PC-3 (cell line): ENCODE data around the gene CARS1. TPM values are rescaled to one million over a fixed set of nuclear protein-coding genes. Genes with fewer than 3 reads are reported as not detected.

Experiments
- ATAC-seq: fragments of 200-7000 bp; cut with Tn5 transposase; 2 replicates; pipeline ENCODE4 v1.9.1; 2020; ENCODE audit warnings: mild to moderate bottlenecking, moderate library complexity
- BruUV-seq: library from RNA; stranded (reverse); fragments of 400-500 nt; replicated peaks from 2 replicates; lab custom pipeline; 2021; lab: Mats Ljungman, UMichigan
- CTCF ChIA-PET: fragments of 300-600 bp; sonication (Branson Sonifier 250); formaldehyde crosslinking; loops from one replicate; lab custom pipeline; 2022; ENCODE audit warnings: antibody characterized with exemption; lab: Charles Lee
- POLR2A ChIA-PET: fragments of 300-600 bp; sonication (Branson Sonifier 250); formaldehyde crosslinking; loops from one replicate; lab custom pipeline; 2022; ENCODE audit warnings: antibody characterized with exemption; ENCODE audit not compliant: unreplicated experiment; lab: Charles Lee
- DNase-seq: peaks from one replicate; pipeline ENCODE4 v3.0.0-alpha.2; 2015
- H2AFZ ChIP-seq: fragments of 300-600 bp; sonication (generic); 2 replicates; pipeline ENCODE4 v1.6.0; 2016; ENCODE audit warnings: antibody characterized with exemption, low read length
- H3F3A ChIP-seq: fragments of 300-600 bp; sonication (generic); one replicate; pipeline ENCODE4 v1.6.0; 2017; ENCODE audit warnings: antibody characterized with exemption, low read length, control low read depth, mild to moderate bottlenecking; ENCODE audit not compliant: unreplicated experiment
- H3K27ac ChIP-seq: fragments of 300-600 bp; sonication (generic); 2 replicates; pipeline ENCODE4 v1.5.1; 2016; ENCODE audit warnings: mild to moderate bottlenecking, low read length
- H3K27me3 ChIP-seq: fragments of 300-600 bp; sonication (generic); 2 replicates; pipeline ENCODE4 v1.6.1; 2016; ENCODE audit warnings: low read length, mixed read lengths
- H3K36me3 ChIP-seq: fragments of 300-600 bp; sonication (generic); 2 replicates; pipeline ENCODE4 v1.6.1; 2016; ENCODE audit warnings: low read depth, mixed run types, low read length, mixed read lengths
- H3K4me1 ChIP-seq: fragments of 300-600 bp; sonication (generic); 2 replicates; pipeline ENCODE4 v1.5.1; 2016; ENCODE audit warnings: low read length; ENCODE audit not compliant: insufficient read depth
- H3K4me2 ChIP-seq: fragments of 300-600 bp; sonication (generic); 2 replicates; pipeline ENCODE4 v1.6.0; 2016; ENCODE audit warnings: low read length
- H3K4me3 ChIP-seq: fragments of 300-600 bp; sonication (generic); 2 replicates; pipeline ENCODE4 v1.5.1; 2016; ENCODE audit warnings: mild to moderate bottlenecking, low read length, mixed read lengths
- H3K79me2 ChIP-seq: fragments of 300-600 bp; sonication (generic); 2 replicates; pipeline ENCODE4 v1.6.1; 2017; ENCODE audit warnings: low read length, mixed read lengths
- H3K9ac ChIP-seq: fragments of 300-600 bp; sonication (generic); 2 replicates; pipeline ENCODE4 v1.6.0; 2016; ENCODE audit warnings: mild to moderate bottlenecking, low read length
- H3K9me2 ChIP-seq: fragments of 300-600 bp; sonication (generic); replicated peaks from 2 replicates; pipeline ENCODE4 v1.6.1; 2016; ENCODE audit warnings: mixed run types, low read length, mixed read lengths
- H3K9me3 ChIP-seq: fragments of 300-600 bp; sonication (generic); 2 replicates; pipeline ENCODE4 v1.6.1; 2016; ENCODE audit warnings: low read length, mixed read lengths
- H4K20me1 ChIP-seq: fragments of 300-600 bp; sonication (generic); 2 replicates; pipeline ENCODE4 v1.6.1; 2016; ENCODE audit warnings: low read length, mixed read lengths
- EZH2 ChIP-seq: fragments of 300-600 bp; sonication (generic); IDR thresholded peaks from one replicate; pipeline ENCODE4 v1.6.1; 2017; ENCODE audit warnings: antibody characterized with exemption, mild to moderate bottlenecking, low read length; ENCODE audit not compliant: unreplicated experiment
- EZH2phosphoT487 ChIP-seq: fragments of 300-600 bp; sonication (generic); IDR thresholded peaks from 2 replicates; pipeline ENCODE4 v1.6.1; 2018; ENCODE audit warnings: mild to moderate bottlenecking, antibody characterized with exemption, low read length, borderline replicate concordance
- intact Hi-C: fragments of 100-400 bp; cut with micrococcal nuclease; formaldehyde crosslinking; loops from 2 replicates; pipeline ENCODE4 v1.9.0; 2023
- total RNA-seq: library from RNA; depleted of rRNA; stranded (reverse); fragments of >200 nt; gene quantifications from 2 replicates; pipeline ENCODE4 v1.2.3, GENCODE V29; 2014
- TF ChIP-seq, protein P1 (sequence below): fragments of 300-600 bp; sonication (generic); conservative IDR thresholded peaks from 2 replicates; pipeline ENCODE4 v1.5.1; 2017; ENCODE audit warnings: antibody characterized with exemption, low read depth, mild to moderate bottlenecking, low read length

CARS1 gene
- total RNA-seq, 1 experiment from 2014 or later, result 39.7 TPM

GRCh38 chr11:3015796-3016195 lies 41.4 kb downstream of the CARS1 start:
- DNase-seq, result no peak
- Histone ChIP-seq H2AFZ (no peak overlapping the region), H3K36me3 (peaks cover 22% of the 10 kb centered on the region; the same call in 1 of the 2 replicates), H3K4me2 (no peak overlapping the region), H3K9ac (no peak overlapping the region), H3K4me1 (no peaks in the 10 kb centered on the region), H3K9me2 (no peaks in the 10 kb centered on the region), H3K27ac (no peak overlapping the region), H3K79me2 (no peaks in the 10 kb centered on the region), H3F3A (no peaks in the 10 kb centered on the region), H3K27me3 (no peaks in the 10 kb centered on the region), H4K20me1 (no peaks in the 10 kb centered on the region), H3K9me3 (no peaks in the 10 kb centered on the region), H3K4me3 (no peak overlapping the region)
- ChIA-PET CTCF (no interaction called here), POLR2A (no interaction called here)
- no peak for ATAC-seq
- no TSS peak for BruUV-seq
- TF ChIP-seq EZH2 (no peak), EZH2phosphoT487 (no peak)
- TF ChIP-seq, protein P1, sequence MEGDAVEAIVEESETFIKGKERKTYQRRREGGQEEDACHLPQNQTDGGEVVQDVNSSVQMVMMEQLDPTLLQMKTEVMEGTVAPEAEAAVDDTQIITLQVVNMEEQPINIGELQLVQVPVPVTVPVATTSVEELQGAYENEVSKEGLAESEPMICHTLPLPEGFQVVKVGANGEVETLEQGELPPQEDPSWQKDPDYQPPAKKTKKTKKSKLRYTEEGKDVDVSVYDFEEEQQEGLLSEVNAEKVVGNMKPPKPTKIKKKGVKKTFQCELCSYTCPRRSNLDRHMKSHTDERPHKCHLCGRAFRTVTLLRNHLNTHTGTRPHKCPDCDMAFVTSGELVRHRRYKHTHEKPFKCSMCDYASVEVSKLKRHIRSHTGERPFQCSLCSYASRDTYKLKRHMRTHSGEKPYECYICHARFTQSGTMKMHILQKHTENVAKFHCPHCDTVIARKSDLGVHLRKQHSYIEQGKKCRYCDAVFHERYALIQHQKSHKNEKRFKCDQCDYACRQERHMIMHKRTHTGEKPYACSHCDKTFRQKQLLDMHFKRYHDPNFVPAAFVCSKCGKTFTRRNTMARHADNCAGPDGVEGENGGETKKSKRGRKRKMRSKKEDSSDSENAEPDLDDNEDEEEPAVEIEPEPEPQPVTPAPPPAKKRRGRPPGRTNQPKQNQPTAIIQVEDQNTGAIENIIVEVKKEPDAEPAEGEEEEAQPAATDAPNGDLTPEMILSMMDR, result no peak
- intact Hi-C loops, result no loop called here

- Histone ChIP-seq H3K9me2 (no peaks in the 10 kb centered on the region), H3K27me3 (no peaks in the 10 kb centered on the region), H3K27ac (no peak overlapping the region), H4K20me1 (no peaks in the 10 kb centered on the region), H3F3A (no peaks in the 10 kb centered on the region), H3K36me3 (peaks cover 17% of the 10 kb centered on the region; the same call in 1 of the 2 replicates), H3K9me3 (no peaks in the 10 kb centered on the region), H3K4me2 (no peak overlapping the region), H3K4me1 (no peaks in the 10 kb centered on the region), H3K9ac (no peak overlapping the region), H2AFZ (no peak overlapping the region), H3K79me2 (no peaks in the 10 kb centered on the region), H3K4me3 (no peak overlapping the region)
- ATAC-seq, result no peak
- no TSS peak for BruUV-seq
- intact Hi-C loops, result no loop called here
- POLR2A ChIA-PET, result interaction anchor here (0.6 kb wide), 1 partner anchor 669 kb away, joined by 5 read pairs; no protein-coding TSS in a partner anchor
- TF ChIP-seq EZH2phosphoT487 (no peak), EZH2 (no peak)
- TF ChIP-seq, protein P1, result no peak
- CTCF ChIA-PET, result no interaction called here
- DNase-seq, result no peak
Measured at GRCh38 chr11:3014943-3015342, 42.3 kb downstream of the CARS1 start.

- POLR2A ChIA-PET, result interaction anchor here (0.6 kb wide), 1 partner anchor 669 kb away, joined by 5 read pairs; no protein-coding TSS in a partner anchor
- no peak overlapping the region for H3K27ac ChIP-seq
- no peak overlapping the region for H2AFZ ChIP-seq
- no peaks in the 10 kb centered on the region for H3K27me3 ChIP-seq
- peaks cover 13% of the 10 kb centered on the region; the same call in 1 of the 2 replicates for H3K36me3 ChIP-seq
- H3K4me1 ChIP-seq, result no peaks in the 10 kb centered on the region
- H3K79me2 ChIP-seq, result no peaks in the 10 kb centered on the region
- TF ChIP-seq, protein P1, result no peak
- TF ChIP-seq EZH2phosphoT487, result no peak
- no peak for TF ChIP-seq EZH2
- no peaks in the 10 kb centered on the region for H3K9me2 ChIP-seq
- H3K4me2 ChIP-seq, result no peak overlapping the region
- no peak for DNase-seq
- BruUV-seq, result no TSS peak
- H4K20me1 ChIP-seq, result no peaks in the 10 kb centered on the region
- CTCF ChIA-PET, result no interaction called here
- no peak for ATAC-seq
- H3K9me3 ChIP-seq, result no peaks in the 10 kb centered on the region
- intact Hi-C loops, result no loop called here
- H3K9ac ChIP-seq, result no peak overlapping the region
- no peak overlapping the region for H3K4me3 ChIP-seq
- H3F3A ChIP-seq, result no peaks in the 10 kb centered on the region
Measured at GRCh38 chr11:3014057-3014938, 42.9 kb downstream of the CARS1 start.
